Coronary artery (tissue), 2 donors: ENCODE data around the gene RAB3IP.

Experiments
- DNase-seq: peaks from one replicate; pipeline ENCODE4 v3.0.0-alpha.2; 2017; ENCODE audit warnings: low spot score
- H3K27ac ChIP-seq, 2 donors: fragments of 200-600 bp; sonication (generic); one replicate each; pipeline ENCODE4 v1.5.1; 2016 to 2019
- H3K4me3 ChIP-seq: fragments of 200-600 bp; sonication (generic); 2 replicates; pipeline ENCODE4 v1.5.1; 2016; ENCODE audit warnings: mild to moderate bottlenecking, moderate library complexity
- TF ChIP-seq, protein P1 (sequence below): fragments of 200-600 bp; sonication (generic); IDR thresholded peaks from one replicate; pipeline ENCODE4 v1.5.1; 2019; ENCODE audit warnings: antibody characterized with exemption

RAB3IP gene

DNA sequence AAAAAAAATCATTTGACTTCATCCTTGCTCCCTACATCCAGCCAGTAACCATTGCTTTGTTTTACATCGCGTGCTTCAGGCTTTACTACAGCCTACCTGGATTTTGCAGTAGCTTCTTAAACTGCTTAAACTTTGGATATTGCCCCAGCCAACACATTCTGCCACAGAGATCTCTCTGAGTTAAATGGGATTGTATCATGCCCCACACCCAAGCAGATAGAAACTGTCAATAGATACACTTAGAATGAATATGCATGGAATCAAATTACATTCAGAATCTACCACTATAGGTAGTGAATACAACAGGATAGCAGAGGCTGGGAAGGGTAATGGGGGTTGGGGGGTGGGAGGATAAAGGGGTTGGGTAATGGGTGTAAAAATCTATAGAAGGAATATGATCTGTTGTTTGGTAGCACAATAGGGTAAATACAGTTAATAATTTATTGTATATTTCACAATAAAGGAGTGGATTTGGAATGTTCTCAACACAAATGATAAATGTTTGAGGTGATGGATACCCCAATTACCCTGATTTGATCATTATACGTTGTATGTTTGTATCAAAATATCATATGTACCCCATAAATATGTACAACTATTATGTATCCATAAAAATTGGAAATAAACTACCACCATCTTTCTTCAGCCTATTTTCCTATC is 83.7 kb downstream of the RAB3IP start:
- no peak overlapping the region for H3K4me3 ChIP-seq
- H3K27ac ChIP-seq, result no peak overlapping the region
- TF ChIP-seq, protein P1, sequence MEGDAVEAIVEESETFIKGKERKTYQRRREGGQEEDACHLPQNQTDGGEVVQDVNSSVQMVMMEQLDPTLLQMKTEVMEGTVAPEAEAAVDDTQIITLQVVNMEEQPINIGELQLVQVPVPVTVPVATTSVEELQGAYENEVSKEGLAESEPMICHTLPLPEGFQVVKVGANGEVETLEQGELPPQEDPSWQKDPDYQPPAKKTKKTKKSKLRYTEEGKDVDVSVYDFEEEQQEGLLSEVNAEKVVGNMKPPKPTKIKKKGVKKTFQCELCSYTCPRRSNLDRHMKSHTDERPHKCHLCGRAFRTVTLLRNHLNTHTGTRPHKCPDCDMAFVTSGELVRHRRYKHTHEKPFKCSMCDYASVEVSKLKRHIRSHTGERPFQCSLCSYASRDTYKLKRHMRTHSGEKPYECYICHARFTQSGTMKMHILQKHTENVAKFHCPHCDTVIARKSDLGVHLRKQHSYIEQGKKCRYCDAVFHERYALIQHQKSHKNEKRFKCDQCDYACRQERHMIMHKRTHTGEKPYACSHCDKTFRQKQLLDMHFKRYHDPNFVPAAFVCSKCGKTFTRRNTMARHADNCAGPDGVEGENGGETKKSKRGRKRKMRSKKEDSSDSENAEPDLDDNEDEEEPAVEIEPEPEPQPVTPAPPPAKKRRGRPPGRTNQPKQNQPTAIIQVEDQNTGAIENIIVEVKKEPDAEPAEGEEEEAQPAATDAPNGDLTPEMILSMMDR, result no peak
- no peak for DNase-seq

DNA sequence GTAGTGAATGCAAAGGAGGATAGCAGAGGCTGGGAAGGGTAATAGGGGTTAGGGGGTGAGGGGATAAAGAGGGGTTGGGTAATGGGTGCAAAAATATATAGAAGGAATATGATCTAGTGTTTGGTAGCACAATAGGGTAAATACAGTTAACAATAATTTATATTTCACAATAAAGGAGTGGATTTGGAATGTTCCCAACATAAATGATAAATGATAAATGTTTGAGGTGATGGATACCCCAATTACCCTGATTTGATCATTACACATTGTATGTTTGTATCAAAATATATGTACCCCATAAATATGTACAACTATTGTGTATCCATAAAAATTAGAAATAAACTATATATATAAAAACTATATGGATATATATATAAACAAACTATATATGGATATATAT is 85.4 kb downstream of the RAB3IP start:
- H3K4me3 ChIP-seq, result no peak overlapping the region
- DNase-seq, result no peak
- no peak overlapping the region for H3K27ac ChIP-seq
- TF ChIP-seq, protein P1, result no peak

DNA sequence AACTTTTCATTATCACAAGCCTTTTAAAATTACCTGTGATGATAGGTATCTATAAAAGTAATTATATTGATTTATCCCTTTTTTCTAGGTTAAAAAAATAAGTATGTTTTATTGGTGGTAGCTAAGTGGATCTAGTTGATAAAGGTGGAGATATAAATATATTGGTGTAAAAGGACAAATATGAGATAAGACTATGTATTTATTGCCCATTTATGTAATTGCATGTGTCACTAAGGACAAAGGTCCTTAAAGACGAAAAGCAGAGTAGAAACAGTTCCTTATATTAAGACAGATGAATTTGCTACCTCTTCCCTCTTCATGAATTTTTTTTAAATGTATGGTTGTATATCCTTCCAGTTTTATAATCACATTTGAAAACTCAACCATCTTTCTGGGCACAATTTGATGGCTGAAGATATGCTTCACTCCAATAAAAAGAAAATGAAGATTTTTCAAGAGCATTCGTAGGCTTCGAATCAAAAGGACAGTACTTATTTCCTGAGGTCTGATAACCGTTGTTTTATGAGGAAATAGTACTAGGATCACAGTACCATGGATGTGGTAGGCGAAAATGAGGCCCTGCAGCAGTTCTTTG is 86.4 kb downstream of the RAB3IP start, which contains the start of gene MYRFL:
Gene MYRFL, plus strand, starts transcription at position 262 of the 595 bp plus-strand sequence. Its CDS starts 291 bp downstream, at position 553.
- TF ChIP-seq, protein P1, result no peak
- Histone ChIP-seq H3K27ac (no peak within 1 kb of the TSS), H3K4me3 (no peak within 1 kb of the TSS)
- DNase-seq, result no peak

DNA sequence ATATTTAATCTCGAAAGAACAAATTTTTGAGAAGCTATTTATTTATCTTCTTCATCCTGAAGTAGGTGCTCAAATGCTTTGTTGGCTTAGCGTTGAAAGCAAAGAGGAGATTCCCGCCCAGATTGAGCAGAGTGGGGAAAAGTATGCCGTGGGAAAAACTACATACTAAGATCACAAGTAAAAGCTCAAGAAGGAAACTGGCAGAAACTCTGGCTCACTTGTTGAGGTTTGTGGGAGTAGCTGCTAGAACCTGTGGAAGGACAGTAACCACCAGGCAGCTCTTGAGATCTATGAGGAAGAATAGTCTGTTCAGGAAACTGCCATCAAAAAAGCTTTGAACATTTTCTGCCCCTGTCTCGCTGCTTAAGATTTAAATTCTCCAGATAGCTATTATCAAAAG is 90.2 kb downstream of the RAB3IP start:
- TF ChIP-seq, protein P1, result no peak
- Histone ChIP-seq H3K4me3 (no peak overlapping the region), H3K27ac (no peak overlapping the region)
- no peak for DNase-seq

DNA sequence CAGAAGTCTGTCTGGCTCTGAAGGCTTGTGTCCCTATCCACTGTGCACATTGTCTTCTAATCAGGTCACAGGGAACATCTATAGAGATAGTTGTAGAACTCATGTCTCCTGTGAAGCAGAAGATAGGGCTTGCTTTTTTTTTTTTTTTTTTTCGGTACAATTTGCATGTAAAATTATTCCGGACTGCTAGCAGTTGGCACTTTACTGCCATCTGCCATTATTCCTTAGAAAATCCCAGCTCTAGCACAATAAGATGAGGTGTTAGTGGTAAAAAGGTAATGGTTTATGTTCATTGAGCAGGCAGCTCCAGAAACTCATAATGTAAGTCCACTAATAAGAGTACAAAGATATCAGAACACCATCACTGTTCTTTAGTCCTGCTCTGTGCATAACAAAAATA is 95.0 kb downstream of the RAB3IP start:
- no peak for DNase-seq
- H3K27ac ChIP-seq, result no peak overlapping the region
- TF ChIP-seq, protein P1, result no peak
- H3K4me3 ChIP-seq, result no peak overlapping the region

DNA sequence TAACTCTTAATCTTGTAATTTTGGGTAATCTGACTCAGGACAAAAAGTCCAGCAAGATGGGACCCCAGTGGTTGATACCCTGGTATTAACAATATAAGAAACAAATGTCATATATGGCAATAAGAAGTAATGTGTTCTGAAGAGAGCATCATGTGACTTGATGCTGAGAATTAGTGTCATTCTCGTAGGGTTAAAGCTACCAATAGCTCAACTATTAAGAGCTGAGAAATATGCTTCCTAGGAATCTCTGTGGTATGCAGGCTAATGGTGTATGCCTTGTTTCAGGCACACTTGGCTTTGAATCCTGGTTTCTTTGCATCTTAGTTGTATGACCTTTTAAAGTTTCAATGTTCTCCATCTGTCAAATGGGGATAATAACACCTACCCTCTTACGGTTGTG is 95.5 kb downstream of the RAB3IP start:
- no peak overlapping the region for H3K27ac ChIP-seq
- no peak for DNase-seq
- H3K4me3 ChIP-seq, result no peak overlapping the region
- TF ChIP-seq, protein P1, result no peak

DNA sequence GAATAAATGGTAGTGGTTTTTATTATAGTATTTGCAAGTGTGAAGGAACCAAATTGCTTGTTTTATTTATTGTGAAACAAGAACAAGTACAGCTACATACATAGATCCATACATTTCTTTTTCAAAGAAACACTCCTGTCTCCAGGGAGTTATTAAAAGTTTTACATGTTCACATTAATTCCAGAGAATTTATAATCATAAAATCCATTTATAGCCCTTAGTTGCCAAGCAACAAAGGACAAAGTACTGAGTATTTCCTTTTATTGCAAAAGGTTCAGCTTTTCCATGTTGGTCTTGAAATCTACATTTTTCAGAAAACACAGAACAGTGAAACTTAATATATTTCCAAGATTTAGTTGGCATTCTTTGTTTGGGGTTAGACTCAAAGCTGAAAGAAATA is 95.9 kb downstream of the RAB3IP start:
- Histone ChIP-seq H3K4me3 (no peak overlapping the region), H3K27ac (no peak overlapping the region)
- TF ChIP-seq, protein P1, result no peak
- DNase-seq, result no peak
